Heart left ventricle (tissue), 16 donors: ENCODE results near the gene CHID1. TPM values are rescaled to one million over a fixed set of nuclear protein-coding genes. Genes with fewer than 3 reads are reported as not detected.

Source experiments
- ATAC-seq, 4 donors: fragments of 200-7000 bp; cut with Tn5 transposase; one replicate each; pipeline ENCODE4 v1.9.1; 2020 to 2022; ENCODE audit warnings: moderate library complexity in 4 of 4, mild to moderate bottlenecking in 3 of 4, moderate number of reproducible peaks in 1 of 4
- DNase-seq, 5 donors: peaks; one replicate each; pipeline ENCODE4 v3.0.0-alpha.2; 2020
- H3K27ac ChIP-seq, 12 donors: fragments of 200-600 bp; sonication (generic) in 4 of 12; one replicate each; pipeline versions ENCODE4 v1.5.0 to v1.8.0; 2016 to 2022; ENCODE audit warnings: mild to moderate bottlenecking in 2 of 12
- H3K27me3 ChIP-seq, 9 donors: fragments of 200-600 bp; sonication (generic) in 2 of 9; one replicate each; pipeline versions ENCODE4 v1.5.1 to v1.8.0; 2016 to 2022; ENCODE audit warnings: mild to moderate bottlenecking in 3 of 9
- H3K36me3 ChIP-seq, 9 donors: fragments of 200-600 bp; sonication (generic) in 2 of 9; one replicate each; pipeline versions ENCODE4 v1.5.0 to v1.8.0; 2018 to 2022; ENCODE audit warnings: mild to moderate bottlenecking in 2 of 9
- H3K4me1 ChIP-seq, 12 donors: fragments of 200-600 bp; sonication (generic) in 4 of 12; one replicate each; pipeline versions ENCODE4 v1.5.0 to v1.8.0; 2016 to 2022; ENCODE audit warnings: mild to moderate bottlenecking in 3 of 12
- H3K4me3 ChIP-seq, 12 donors: fragments of 200-600 bp; sonication (generic) in 4 of 12; one replicate each; pipeline versions ENCODE4 v1.5.0 to v1.8.0; 2017 to 2022; ENCODE audit warnings: mild to moderate bottlenecking in 9 of 12, moderate library complexity in 4 of 12
- H3K9me3 ChIP-seq, 12 donors: fragments of 200-600 bp; sonication (generic) in 4 of 12; one replicate each; pipeline versions ENCODE4 v1.5.0 to v1.8.0; 2016 to 2022; ENCODE audit warnings: mild to moderate bottlenecking in 1 of 12
- CTCF ChIP-seq, 12 donors: fragments of 200-600 bp; sonication (generic) in 4 of 12; IDR thresholded peaks; one replicate each; pipeline versions ENCODE4 v1.5.0 to v1.8.0; 2018 to 2022; ENCODE audit warnings: antibody characterized with exemption in 12 of 12, mild to moderate bottlenecking in 5 of 12
- POLR2A ChIP-seq, 2 donors: fragments of 450-650 bp; IDR thresholded peaks; one replicate each; pipeline ENCODE4 v1.6.1; 2017; ENCODE audit warnings: antibody characterized with exemption in 2 of 2, mild to moderate bottlenecking in 2 of 2, moderate library complexity in 2 of 2
- WGBS, 4 donors: extraction: QIAGEN DNeasy Blood & Tissue Kit in 2 of 4; methylation state at CpG; one replicate each; pipeline versions ENCODE4 v1.1.5 to v1.1.7; 2013 to 2018; 5-methylcytosine and 5-hydroxymethylcytosine counted together
- intact Hi-C, 10 donors: fragments of 100-400 bp; cut with DNase I; formaldehyde crosslinking; loops; one replicate each; pipeline versions ENCODE4 v1.11.1 to v1.14.2; 2022
- polyA plus RNA-seq, 2 donors: library from polyadenylated mRNA; stranded (reverse); fragments of 200-250 nt; gene quantifications; one replicate each; pipeline ENCODE4 v1.2.3, GENCODE V29; 2013
- total RNA-seq, 9 donors: library from RNA; depleted of rRNA in 2 of 9; stranded (reverse); fragments of >200 nt in 2 of 9; fragmentation: NEBNext Ultra II Directional in 3 of 9; extraction: Animal tissue kit (Norgen Biotek cat#: 25700) in 3 of 9; gene quantifications; one replicate each; pipeline versions ENCODE4 v1.1.0 to v1.2.4, GENCODE V29; 2016 to 2023
- donor health status: ischemic (EF 13 %, LVEDD 7.1; RV severe dilation, severe dysfunction).
- donor health status: healthy with polysubstance abuse.
- donor health status: DM: no; HTN: yes; CAD: no.
- donor health status: DM: no; HTN: no; CAD: no.
- donor health status: ischemic (EF 25% LVEDD 6.9; RV normal size, moderate dysfunction).
- donor health status: ischemic (EF 25% LVEDD 5.7; RV mildly dilated, moderate dysfunction).
- donor health status: healthy.
- donor health status: DM: yes; HTN: yes; CAD: no.
- donor health status: ischemic (EF 35%, LVEDD 5.7; RV mildly dilated, moderate dysfunction).
- donor health status: nonischemic (EF 11% LVEDD 7.7; RV severe dilation, severe dysfunction).
- donor health status: DM: yes; HTN: yes; CAD: no.
- donor health status: PGD.
- donor health status: ischemic (EF 29% LVEDD 5.4; RV normal size, mild dysfunction).
- donor health status: nonischemic (EF 23%, LVEDD 6.1; RV moderate dilation, normal function).

Gene CHID1
- total and polyA plus RNA-seq, 11 donors = 30.8 to 87.7 (median 55.3) TPM

- H3K36me3 ChIP-seq = peaks cover 0 to 40% (median 34%) of the 10 kb centered on the region in 9 donors
- H3K27me3 ChIP-seq = no peaks in the 10 kb centered on the region
- ATAC-seq (no peak), DNase-seq (no peak)
- H3K9me3 ChIP-seq = no peaks in the 10 kb centered on the region
- 83 to 92% (median 86%) methylated on average over 7 of the region's 7 CpGs for WGBS, 4 donors
- peaks cover 0 to 13% (median 7%) of the 10 kb centered on the region in 12 donors for H3K4me1 ChIP-seq
- no peak for TF ChIP-seq CTCF (IDR thresholded peaks at IDR 0.05)
- no peak for TF ChIP-seq POLR2A (IDR thresholded peaks at IDR 0.05)
- no peak overlapping the region for H3K4me3 ChIP-seq
- no peak overlapping the region for H3K27ac ChIP-seq
- intact Hi-C loops = loop anchor here in 1 of 10 donors (10.0 kb wide), 1 partner anchor 51 kb away; no protein-coding TSS in a partner anchor
Measured at GRCh38 chr11:905952-906351, 4.7 kb downstream of the CHID1 start.

DNA sequence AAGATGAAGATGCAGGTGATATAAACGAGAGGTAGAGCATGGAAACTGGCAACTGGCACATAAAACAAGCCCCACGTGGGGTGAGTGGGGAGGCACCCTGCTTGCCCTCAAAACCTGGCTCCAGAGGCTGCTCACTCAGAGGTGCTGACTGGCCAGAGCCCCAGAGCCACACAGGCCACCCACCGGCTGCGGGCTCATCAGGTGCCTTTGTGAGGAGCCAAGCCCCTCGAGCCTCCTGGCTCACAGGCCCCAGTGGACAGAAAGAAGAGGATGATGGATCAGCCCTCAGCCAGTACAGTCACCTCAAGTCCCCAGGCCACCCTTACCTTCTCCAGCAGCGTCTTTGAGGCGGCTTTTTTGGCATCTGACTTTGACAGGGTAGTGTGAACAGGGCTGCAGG lies 6.2 kb downstream of the CHID1 start:
- no peak overlapping the region for H3K27ac ChIP-seq
- H3K9me3 ChIP-seq = no peaks in the 10 kb centered on the region
- intact Hi-C loops = loop anchor here in 2 of 10 donors (5.0 to 10.0 kb wide), 2 partner anchors 50 to 143 kb away; no protein-coding TSS in a partner anchor
- WGBS, 4 donors = 94 to 97% (median 96%) methylated on average over 7 of the region's 7 CpGs
- peaks cover 0 to 56% (median 50%) of the 10 kb centered on the region in 9 donors for H3K36me3 ChIP-seq
- TF ChIP-seq POLR2A (IDR thresholded peaks at IDR 0.05) (no peak), CTCF (IDR thresholded peaks at IDR 0.05) (no peak)
- DNase-seq = no peak
- no peaks in the 10 kb centered on the region for H3K27me3 ChIP-seq
- H3K4me3 ChIP-seq = no peak overlapping the region
- H3K4me1 ChIP-seq = peaks cover 0 to 2% (median under 1%) of the 10 kb centered on the region in 12 donors
- no peak for ATAC-seq

- no peak overlapping the region for H3K27ac ChIP-seq
- intact Hi-C loops = loop anchor here in 2 of 10 donors (5.0 to 10.0 kb wide), 2 partner anchors 47 to 146 kb away; no protein-coding TSS in a partner anchor
- no peaks in the 10 kb centered on the region for H3K4me1 ChIP-seq
- peaks cover 0 to 69% (median 60%) of the 10 kb centered on the region in 9 donors for H3K36me3 ChIP-seq
- H3K9me3 ChIP-seq = no peaks in the 10 kb centered on the region
- H3K27me3 ChIP-seq = no peaks in the 10 kb centered on the region
- no peak for ATAC-seq
- DNase-seq = no peak
- TF ChIP-seq CTCF (IDR thresholded peaks at IDR 0.05) = no peak
- TF ChIP-seq POLR2A (IDR thresholded peaks at IDR 0.05) = no peak
- no peak overlapping the region for H3K4me3 ChIP-seq
- 89 to 95% (median 90%) methylated on average over 18 to 19 of the region's 19 CpGs for WGBS, 4 donors
Measured at GRCh38 chr11:901452-902061, 9.1 kb downstream of the CHID1 start.

- H3K9me3 ChIP-seq = no peaks in the 10 kb centered on the region
- no peak overlapping the region for H3K27ac ChIP-seq
- no peaks in the 10 kb centered on the region for H3K4me1 ChIP-seq
- no peak overlapping the region for H3K4me3 ChIP-seq
- DNase-seq (no peak), ATAC-seq (no peak)
- intact Hi-C loops = loop anchor here in 2 of 10 donors (5.0 to 10.0 kb wide), 2 partner anchors 46 to 147 kb away; no protein-coding TSS in a partner anchor
- 87 to 94% (median 89%) methylated on average over 3 to 7 of the region's 7 CpGs for WGBS, 4 donors
- H3K27me3 ChIP-seq = no peaks in the 10 kb centered on the region
- TF ChIP-seq POLR2A (IDR thresholded peaks at IDR 0.05) (no peak), CTCF (IDR thresholded peaks at IDR 0.05) (no peak)
- H3K36me3 ChIP-seq = peaks cover 0 to 69% (median 60%) of the 10 kb centered on the region in 9 donors
Measured at GRCh38 chr11:900545-900944, 10.1 kb downstream of the CHID1 start.
